IPS-15b (cell line): ENCODE data around the gene CLINT1.

Experiments used
- H3K27me3 ChIP-seq: one replicate; pipeline ENCODE4 v1.6.1; 2013; ENCODE audit warnings: low read length; ENCODE audit not compliant: control insufficient read depth, insufficient read depth
- H3K36me3 ChIP-seq: one replicate; pipeline ENCODE4 v1.6.1; 2013; ENCODE audit warnings: low read length; ENCODE audit not compliant: control insufficient read depth, insufficient read depth
- H3K4me1 ChIP-seq: one replicate; pipeline ENCODE4 v1.6.1; 2013; ENCODE audit warnings: mild to moderate bottlenecking, low read length; ENCODE audit not compliant: control insufficient read depth, insufficient read depth
- H3K4me3 ChIP-seq: one replicate; pipeline ENCODE4 v1.5.1; 2013; ENCODE audit warnings: low read depth, low read length
- H3K9ac ChIP-seq: one replicate; pipeline ENCODE4 v1.6.1; 2013; ENCODE audit warnings: low read depth, mild to moderate bottlenecking, low read length
- H3K9me3 ChIP-seq: one replicate; pipeline ENCODE4 v1.6.1; 2013; ENCODE audit warnings: mild to moderate bottlenecking, low read length; ENCODE audit not compliant: control insufficient read depth, insufficient read depth

CLINT1 gene

GRCh38 chr5:157745041-157745456 lies 113.9 kb downstream of the CLINT1 start:
- no peaks in the 10 kb centered on the region for H3K36me3 ChIP-seq
- H3K9me3 ChIP-seq, result no peaks in the 10 kb centered on the region
- H3K4me3 ChIP-seq, result peak overlapping the region; percentile 84
- peaks cover 25% of the 10 kb centered on the region for H3K27me3 ChIP-seq
- no peaks in the 10 kb centered on the region for H3K4me1 ChIP-seq
- H3K9ac ChIP-seq, result no peak overlapping the region

GRCh38 chr5:157744051-157745011 lies 114.6 kb downstream of the CLINT1 start:
- no peaks in the 10 kb centered on the region for H3K36me3 ChIP-seq
- no peaks in the 10 kb centered on the region for H3K4me1 ChIP-seq

GRCh38 chr5:157743163-157744050 lies 115.5 kb downstream of the CLINT1 start, which contains the start of gene LSM11:
LSM11 (plus strand) TSS chr5:157743712; CDS start chr5:157743751, 39 bp downstream.
- Histone ChIP-seq H3K9ac (peak within 1 kb of the TSS; percentile 76), H3K27me3 (peaks cover 25% of the 10 kb centered on the region), H3K36me3 (no peaks in the 10 kb centered on the region), H3K4me3 (peak within 1 kb of the TSS; percentile 84), H3K4me1 (no peaks in the 10 kb centered on the region), H3K9me3 (no peaks in the 10 kb centered on the region)

More at GRCh38 chr5:157744051-157745011, 114.6 kb downstream of the CLINT1 start:
- peak overlapping the region; percentile 84 for H3K4me3 ChIP-seq
- peak overlapping the region; percentile 76 for H3K9ac ChIP-seq
- H3K27me3 ChIP-seq, result peaks cover 25% of the 10 kb centered on the region
- H3K9me3 ChIP-seq, result no peaks in the 10 kb centered on the region

- H3K4me1 ChIP-seq, result no peaks in the 10 kb centered on the region
These were observed 117.8 kb downstream of the CLINT1 start for GRCh38 chr5:157741131-157741530.

GRCh38 chr5:157740229-157740610 lies 118.7 kb downstream of the CLINT1 start:
- H3K4me3 ChIP-seq, result no peak overlapping the region
- peaks cover 7% of the 10 kb centered on the region for H3K36me3 ChIP-seq
- H3K9me3 ChIP-seq, result no peaks in the 10 kb centered on the region
- H3K27me3 ChIP-seq, result peaks cover 18% of the 10 kb centered on the region
- H3K9ac ChIP-seq, result no peak overlapping the region
- H3K4me1 ChIP-seq, result no peaks in the 10 kb centered on the region

More at GRCh38 chr5:157741131-157741530, 117.8 kb downstream of the CLINT1 start:
- H3K9me3 ChIP-seq, result no peaks in the 10 kb centered on the region
- peaks cover 25% of the 10 kb centered on the region for H3K27me3 ChIP-seq
- H3K36me3 ChIP-seq, result peaks cover 7% of the 10 kb centered on the region
- no peak overlapping the region for H3K9ac ChIP-seq
- H3K4me3 ChIP-seq, result no peak overlapping the region

- Histone ChIP-seq H3K27me3 (peaks cover 12% of the 10 kb centered on the region), H3K4me1 (no peaks in the 10 kb centered on the region), H3K9ac (no peak overlapping the region), H3K4me3 (no peak overlapping the region), H3K36me3 (peaks cover 7% of the 10 kb centered on the region), H3K9me3 (no peaks in the 10 kb centered on the region)
These were observed 119.3 kb downstream of the CLINT1 start for GRCh38 chr5:157739388-157740228.

GRCh38 chr5:157735991-157736390 lies 123.0 kb downstream of the CLINT1 start:
- Histone ChIP-seq H3K4me3 (no peak overlapping the region), H3K27me3 (no peaks in the 10 kb centered on the region), H3K36me3 (peaks cover 7% of the 10 kb centered on the region), H3K9ac (no peak overlapping the region), H3K4me1 (no peaks in the 10 kb centered on the region), H3K9me3 (no peaks in the 10 kb centered on the region)
